Testis (tissue), 2 donors: ENCODE data around the gene PLA2G4C.

Experiments
- POLR2A ChIP-seq: fragments of 450-650 bp; IDR thresholded peaks from one replicate; pipeline ENCODE4 v1.6.1; 2017; ENCODE audit warnings: antibody characterized with exemption, mild to moderate bottlenecking, moderate library complexity
- TF ChIP-seq, protein P1 (sequence below), 3 experiments: fragments of 450-650 bp in 2 of 3; fragments of 200-600 bp in 1 of 3; sonication (generic) in 1 of 3; IDR thresholded peaks; one replicate each; pipeline ENCODE4 v1.5.1; 2016 to 2019; ENCODE audit warnings: antibody characterized with exemption in 3 of 3, mild to moderate bottlenecking in 2 of 3, moderate library complexity in 1 of 3

DNA sequence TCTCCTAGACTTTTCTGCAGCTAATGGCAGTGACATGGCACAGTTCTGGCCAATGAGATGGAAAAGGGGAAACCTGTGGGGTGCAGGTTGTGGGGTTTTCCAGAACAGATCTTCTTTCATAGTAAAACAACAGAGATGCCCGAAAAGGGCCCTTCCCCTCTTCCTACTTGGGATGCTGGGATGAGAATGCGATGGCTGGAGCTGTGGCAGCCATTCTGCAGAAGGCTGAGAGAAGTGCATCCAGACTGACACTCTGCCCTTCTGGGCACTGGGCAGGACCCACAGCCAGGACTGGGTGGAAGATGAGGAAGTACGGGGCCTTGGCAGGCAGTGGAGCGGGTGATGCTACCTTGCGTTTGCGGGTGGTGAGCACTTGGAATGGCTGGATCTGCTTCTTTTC lies 16.9 kb upstream of the PLA2G4C start:
- TF ChIP-seq, protein P1, sequence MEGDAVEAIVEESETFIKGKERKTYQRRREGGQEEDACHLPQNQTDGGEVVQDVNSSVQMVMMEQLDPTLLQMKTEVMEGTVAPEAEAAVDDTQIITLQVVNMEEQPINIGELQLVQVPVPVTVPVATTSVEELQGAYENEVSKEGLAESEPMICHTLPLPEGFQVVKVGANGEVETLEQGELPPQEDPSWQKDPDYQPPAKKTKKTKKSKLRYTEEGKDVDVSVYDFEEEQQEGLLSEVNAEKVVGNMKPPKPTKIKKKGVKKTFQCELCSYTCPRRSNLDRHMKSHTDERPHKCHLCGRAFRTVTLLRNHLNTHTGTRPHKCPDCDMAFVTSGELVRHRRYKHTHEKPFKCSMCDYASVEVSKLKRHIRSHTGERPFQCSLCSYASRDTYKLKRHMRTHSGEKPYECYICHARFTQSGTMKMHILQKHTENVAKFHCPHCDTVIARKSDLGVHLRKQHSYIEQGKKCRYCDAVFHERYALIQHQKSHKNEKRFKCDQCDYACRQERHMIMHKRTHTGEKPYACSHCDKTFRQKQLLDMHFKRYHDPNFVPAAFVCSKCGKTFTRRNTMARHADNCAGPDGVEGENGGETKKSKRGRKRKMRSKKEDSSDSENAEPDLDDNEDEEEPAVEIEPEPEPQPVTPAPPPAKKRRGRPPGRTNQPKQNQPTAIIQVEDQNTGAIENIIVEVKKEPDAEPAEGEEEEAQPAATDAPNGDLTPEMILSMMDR (IDR thresholded peaks at IDR 0.05): no peak
- TF ChIP-seq POLR2A: no peak
